Measurements from ENCODE around the gene IGFBP1.

Gene IGFBP1

DNA sequence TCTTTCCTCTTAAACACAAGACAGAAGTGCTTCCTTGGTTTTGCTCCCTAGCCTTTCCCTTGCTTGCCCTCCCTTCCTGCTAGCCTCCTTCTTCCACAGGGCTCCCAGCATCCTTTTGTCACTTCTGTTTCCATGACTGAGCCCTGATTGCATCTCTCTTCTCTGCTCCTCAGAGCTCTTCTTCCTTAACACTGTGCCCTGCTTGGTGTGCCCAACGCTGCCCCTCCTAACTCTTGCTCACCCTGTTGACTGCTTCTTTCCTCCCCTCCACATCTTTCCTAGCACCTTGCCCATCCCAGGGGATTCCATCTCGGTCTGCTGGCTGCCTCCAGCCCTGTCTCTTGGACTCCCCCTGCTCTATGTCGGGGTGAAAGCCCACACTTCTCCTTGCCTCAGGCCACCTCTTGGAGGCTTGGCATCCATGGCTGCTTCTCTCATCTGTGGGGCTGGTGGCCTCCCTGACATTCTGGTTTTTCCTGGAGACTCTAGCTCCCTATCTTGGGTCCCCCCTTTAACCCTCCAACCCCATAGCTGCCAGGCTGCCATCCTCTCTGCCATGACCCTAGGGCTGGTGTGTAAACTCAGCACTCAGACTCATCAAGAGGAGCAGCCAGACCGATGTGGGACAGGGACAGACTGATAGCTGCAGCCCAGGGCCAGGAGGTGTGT is 5.8 kb downstream of the IGFBP1 start:
- no peak for DNase-seq (ENCODE audit: low read depth)
- TF ChIP-seq, protein P1, sequence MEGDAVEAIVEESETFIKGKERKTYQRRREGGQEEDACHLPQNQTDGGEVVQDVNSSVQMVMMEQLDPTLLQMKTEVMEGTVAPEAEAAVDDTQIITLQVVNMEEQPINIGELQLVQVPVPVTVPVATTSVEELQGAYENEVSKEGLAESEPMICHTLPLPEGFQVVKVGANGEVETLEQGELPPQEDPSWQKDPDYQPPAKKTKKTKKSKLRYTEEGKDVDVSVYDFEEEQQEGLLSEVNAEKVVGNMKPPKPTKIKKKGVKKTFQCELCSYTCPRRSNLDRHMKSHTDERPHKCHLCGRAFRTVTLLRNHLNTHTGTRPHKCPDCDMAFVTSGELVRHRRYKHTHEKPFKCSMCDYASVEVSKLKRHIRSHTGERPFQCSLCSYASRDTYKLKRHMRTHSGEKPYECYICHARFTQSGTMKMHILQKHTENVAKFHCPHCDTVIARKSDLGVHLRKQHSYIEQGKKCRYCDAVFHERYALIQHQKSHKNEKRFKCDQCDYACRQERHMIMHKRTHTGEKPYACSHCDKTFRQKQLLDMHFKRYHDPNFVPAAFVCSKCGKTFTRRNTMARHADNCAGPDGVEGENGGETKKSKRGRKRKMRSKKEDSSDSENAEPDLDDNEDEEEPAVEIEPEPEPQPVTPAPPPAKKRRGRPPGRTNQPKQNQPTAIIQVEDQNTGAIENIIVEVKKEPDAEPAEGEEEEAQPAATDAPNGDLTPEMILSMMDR (IDR thresholded peaks at IDR 0.05; ENCODE audit: low read depth, low read length, missing control alignments) = no peak
- in situ Hi-C loops (cut with HindIII; ENCODE audit: low sequenced_read_pairs) = no loop called here
- H3K4me3 ChIP-seq (ENCODE audit: low read depth, low read length) = no peak overlapping the region

- in situ Hi-C loops (cut with HindIII; ENCODE audit: low sequenced_read_pairs) = no loop called here
- DNase-seq (ENCODE audit: low read depth) = no peak
- no peak overlapping the region for H3K4me3 ChIP-seq (ENCODE audit: low read depth, low read length)
- TF ChIP-seq, protein P1 (IDR thresholded peaks at IDR 0.05; ENCODE audit: low read depth, low read length, missing control alignments) = no peak
Observed at GRCh38 chr7:45894665-45895062, 6.4 kb downstream of the IGFBP1 start.

DNA sequence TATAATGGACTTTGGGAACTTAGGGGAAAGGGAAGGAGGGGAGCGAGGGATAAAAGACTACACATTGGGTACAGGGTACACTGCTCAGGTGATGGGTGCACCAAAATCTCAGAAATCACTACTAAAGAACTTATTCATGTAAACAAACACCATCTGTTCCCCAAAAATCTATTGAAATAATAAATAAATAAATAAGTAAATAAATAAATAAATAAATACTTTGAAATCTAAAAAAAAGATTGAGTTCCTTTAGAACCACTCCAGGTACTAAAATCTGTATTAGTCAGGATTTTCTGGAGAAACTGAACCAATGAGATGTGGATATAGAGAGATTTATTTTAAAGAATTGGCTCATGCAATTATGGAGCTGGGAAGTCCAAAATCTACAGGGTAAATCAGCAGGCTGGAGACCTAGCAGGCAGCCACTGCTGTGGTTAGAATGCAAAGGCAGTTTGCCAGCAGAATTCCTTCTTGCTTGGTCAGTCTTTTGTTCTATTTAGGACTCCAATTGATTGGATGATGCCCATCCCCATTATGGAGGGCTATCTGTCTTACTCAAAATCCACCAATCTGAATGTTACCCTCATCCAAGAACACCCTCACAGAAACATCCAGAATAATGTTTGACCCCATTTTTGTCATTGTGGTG is 8.9 kb downstream of the IGFBP1 start:
- H3K4me3 ChIP-seq (ENCODE audit: low read depth, low read length) = no peak overlapping the region
- TF ChIP-seq, protein P1 (IDR thresholded peaks at IDR 0.05; ENCODE audit: low read depth, low read length, missing control alignments) = no peak
- in situ Hi-C loops (cut with HindIII; ENCODE audit: low sequenced_read_pairs) = no loop called here
- peak; percentile 87 for DNase-seq (ENCODE audit: low read depth)

DNA sequence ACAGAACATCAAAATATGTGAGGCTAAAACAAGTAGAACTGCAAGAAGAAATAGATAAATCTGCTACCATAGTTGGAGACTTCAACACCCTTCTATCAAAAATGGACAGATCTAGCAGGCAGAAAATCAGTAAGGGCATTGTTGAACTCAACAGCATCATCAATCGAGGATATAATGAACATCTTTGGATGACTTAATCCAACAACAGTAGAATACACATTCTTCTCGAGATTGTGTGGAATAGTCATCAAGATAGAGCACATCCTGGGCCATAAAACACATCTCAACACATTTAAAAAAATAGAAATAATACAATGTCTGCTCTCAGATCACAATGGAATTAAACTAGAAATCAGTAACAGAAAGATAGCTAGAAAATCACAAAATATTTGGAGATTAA is 9.9 kb downstream of the IGFBP1 start:
- no peak overlapping the region for H3K4me3 ChIP-seq (ENCODE audit: low read depth, low read length)
- in situ Hi-C loops (cut with HindIII; ENCODE audit: low sequenced_read_pairs) = no loop called here
- no peak for DNase-seq (ENCODE audit: low read depth)
- TF ChIP-seq, protein P1 (IDR thresholded peaks at IDR 0.05; ENCODE audit: low read depth, low read length, missing control alignments) = no peak

DNA sequence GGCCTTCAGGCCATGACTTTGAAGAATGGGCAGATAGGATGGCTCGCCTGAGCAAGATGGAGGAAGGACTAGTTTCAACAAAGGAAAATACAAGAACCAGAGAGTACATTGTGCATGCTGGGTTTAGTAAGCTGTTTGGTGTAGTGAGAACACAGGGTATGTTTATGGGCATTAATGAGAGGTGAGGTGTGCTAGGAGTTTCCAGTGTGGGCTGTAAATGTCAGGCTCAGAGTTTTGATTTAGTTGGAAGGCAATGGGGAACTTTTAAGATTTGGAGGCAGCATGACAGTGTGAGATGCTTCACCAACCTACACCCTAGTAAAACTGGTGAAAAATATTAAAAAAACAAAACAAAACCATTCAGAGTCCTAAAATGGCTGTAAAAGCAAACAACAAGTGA is 13.3 kb downstream of the IGFBP1 start:
- no peak for DNase-seq (ENCODE audit: low read depth)
- no peak overlapping the region for H3K4me3 ChIP-seq (ENCODE audit: low read depth, low read length)
- in situ Hi-C loops (cut with HindIII; ENCODE audit: low sequenced_read_pairs) = no loop called here
- TF ChIP-seq, protein P1 (IDR thresholded peaks at IDR 0.05; ENCODE audit: low read depth, low read length, missing control alignments) = no peak

DNA sequence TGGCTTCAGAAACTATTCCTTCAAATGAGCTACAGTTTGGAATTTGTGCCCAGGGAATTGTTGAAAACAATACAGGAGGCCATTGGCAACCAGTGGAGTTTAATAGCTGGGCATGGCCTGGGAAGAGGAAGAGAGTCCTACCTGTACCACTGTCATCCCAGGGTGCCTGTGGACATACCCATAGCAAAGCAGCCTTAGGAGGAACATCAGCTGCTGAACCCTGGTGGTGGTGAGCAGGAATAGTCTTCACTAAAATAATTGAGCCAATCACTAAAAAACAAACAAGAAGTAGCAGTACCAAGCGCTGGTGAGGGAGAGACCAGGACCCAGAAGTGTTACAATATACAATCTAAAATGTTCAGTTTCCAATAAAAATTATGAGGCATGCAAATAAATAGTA is 14.5 kb downstream of the IGFBP1 start:
- in situ Hi-C loops (cut with HindIII; ENCODE audit: low sequenced_read_pairs) = no loop called here

More for the DNA sequence above, 14.5 kb downstream of the IGFBP1 start:
- no peak overlapping the region for H3K4me3 ChIP-seq (ENCODE audit: low read depth, low read length)
- TF ChIP-seq, protein P1 (IDR thresholded peaks at IDR 0.05; ENCODE audit: low read depth, low read length, missing control alignments) = no peak
- DNase-seq (ENCODE audit: low read depth) = no peak

Data from astrocyte of the cerebellum (primary cell).